IMR-90 (cell line): ENCODE measurements around the gene HRH3. TPM values are rescaled to one million over a fixed set of nuclear protein-coding genes. Genes with fewer than 3 reads are reported as not detected.

Source experiments
- ATAC-seq: fragments of 200-7000 bp; cut with Tn5 transposase; 2 replicates; pipeline ENCODE4 v1.9.1; 2020; ENCODE audit warnings: low read depth, mild to moderate bottlenecking, moderate library complexity
- BruUV-seq: library from RNA; stranded (reverse); fragments of 400-500 nt; replicated peaks from 2 replicates; lab custom pipeline; 2021; lab: Mats Ljungman, UMichigan
- CTCF ChIA-PET: fragments of 300-600 bp; formaldehyde crosslinking; extraction: SDS; loops from one replicate; lab custom pipeline; 2021; ENCODE audit warnings: antibody characterized with exemption; lab: Yijun Ruan, JAX
- POLR2A ChIA-PET: fragments of 300-600 bp; sonication (Branson Sonifier 250); formaldehyde crosslinking; loops from one replicate; lab custom pipeline; 2022; ENCODE audit warnings: antibody characterized with exemption; ENCODE audit not compliant: unreplicated experiment; lab: Charles Lee
- DNase-seq: peaks from one replicate; pipeline ENCODE4 v3.0.0; 2013
- H2AFZ ChIP-seq: replicated peaks from 2 replicates; pipeline ENCODE3; 2013; ENCODE audit warnings: low read length, mild to moderate bottlenecking; ENCODE audit not compliant: poor library complexity
- H2AK5ac ChIP-seq: 2 replicates; pipeline ENCODE4 v1.6.1; 2013; ENCODE audit warnings: low read depth, low read length, inconsistent platforms
- H2AK9ac ChIP-seq: replicated peaks from 2 replicates; pipeline ENCODE3; 2013; ENCODE audit warnings: mild to moderate bottlenecking, low read depth, low read length, moderate library complexity; ENCODE audit not compliant: poor library complexity
- H2BK120ac ChIP-seq: 2 replicates; pipeline ENCODE4 v1.6.1; 2013; ENCODE audit warnings: low read depth, low read length, inconsistent platforms
- H2BK15ac ChIP-seq: 3 replicates; pipeline ENCODE4 v1.6.1; 2013; ENCODE audit warnings: low read depth, low read length, inconsistent platforms
- H2BK20ac ChIP-seq: 2 replicates; pipeline ENCODE4 v1.6.1; 2013; ENCODE audit warnings: low read depth, mild to moderate bottlenecking, inconsistent platforms, low read length, moderate library complexity
- H2BK5ac ChIP-seq: 2 replicates; pipeline ENCODE4 v1.6.1; 2013; ENCODE audit warnings: mild to moderate bottlenecking, low read depth, low read length, inconsistent platforms; ENCODE audit not compliant: poor library complexity, severe bottlenecking
- H3K14ac ChIP-seq: replicated peaks from 2 replicates; pipeline ENCODE4 v1.6.1; 2013; ENCODE audit warnings: low read depth, low read length, inconsistent platforms
- H3K18ac ChIP-seq: 2 replicates; pipeline ENCODE4 v1.6.1; 2013; ENCODE audit warnings: low read depth, low read length, control low read depth
- H3K23ac ChIP-seq: 2 replicates; pipeline ENCODE4 v1.6.1; 2013; ENCODE audit warnings: low read depth, low read length, inconsistent platforms
- H3K27ac ChIP-seq: 2 replicates; pipeline ENCODE4 v1.5.1; 2013; ENCODE audit warnings: mild to moderate bottlenecking, control low read depth, low read length; ENCODE audit not compliant: insufficient read depth
- H3K27me3 ChIP-seq: 2 replicates; pipeline ENCODE4 v1.6.1; 2013; ENCODE audit warnings: low read length; ENCODE audit not compliant: control insufficient read depth, insufficient read depth
- H3K36me3 ChIP-seq: 2 replicates; pipeline ENCODE4 v1.6.1; 2013; ENCODE audit warnings: low read length, mixed read lengths; ENCODE audit not compliant: control insufficient read depth, insufficient read depth
- H3K4ac ChIP-seq: 2 replicates; pipeline ENCODE4 v1.6.1; 2013; ENCODE audit warnings: low read depth, low read length, inconsistent platforms
- H3K4me1 ChIP-seq: 2 replicates; pipeline ENCODE4 v1.6.1; 2013; ENCODE audit warnings: low read length, mixed read lengths; ENCODE audit not compliant: control insufficient read depth, insufficient read depth
- H3K4me2 ChIP-seq: 2 replicates; pipeline ENCODE4 v1.6.1; 2013; ENCODE audit warnings: low read depth, mild to moderate bottlenecking, control low read depth, low read length, moderate library complexity
- H3K4me3 ChIP-seq: 2 replicates; pipeline ENCODE4 v1.5.1; 2013; ENCODE audit warnings: low read depth, mild to moderate bottlenecking, control low read depth, low read length, moderate library complexity; ENCODE audit not compliant: insufficient read depth
- H3K56ac ChIP-seq: 2 replicates; pipeline ENCODE4 v1.6.1; 2013; ENCODE audit warnings: low read length, inconsistent platforms; ENCODE audit not compliant: insufficient read depth; ENCODE audit errors: extremely low read depth
- H3K79me1 ChIP-seq, 2 experiments: 2 replicates each; pipeline ENCODE4 v1.6.1; 2013; ENCODE audit warnings: low read length in 2 of 2, inconsistent platforms in 1 of 2, low read depth in 1 of 2
- H3K9ac ChIP-seq: 2 replicates; pipeline ENCODE4 v1.6.1; 2013; ENCODE audit warnings: low read depth, low read length, control low read depth
- H3K9me1 ChIP-seq: 2 replicates; pipeline ENCODE4 v1.6.1; 2013; ENCODE audit warnings: low read length, inconsistent platforms; ENCODE audit not compliant: insufficient read depth
- H3K9me3 ChIP-seq: 2 replicates; pipeline ENCODE4 v1.6.1; 2013; ENCODE audit warnings: low read length; ENCODE audit not compliant: control insufficient read depth, insufficient read depth
- H4K20me1 ChIP-seq: 2 replicates; pipeline ENCODE4 v1.6.1; 2013; ENCODE audit warnings: low read length, inconsistent platforms; ENCODE audit not compliant: insufficient read depth
- H4K5ac ChIP-seq: 2 replicates; pipeline ENCODE4 v1.6.1; 2013; ENCODE audit warnings: mild to moderate bottlenecking, low read depth, low read length, control low read depth
- H4K8ac ChIP-seq, 2 experiments: 2 replicates each; pipeline ENCODE4 v1.6.1; 2013; ENCODE audit warnings: low read depth in 2 of 2, low read length in 2 of 2, control low read depth in 1 of 2, inconsistent platforms in 1 of 2
- H4K91ac ChIP-seq: 2 replicates; pipeline ENCODE4 v1.6.1; 2013; ENCODE audit warnings: low read depth, low read length, inconsistent platforms; ENCODE audit not compliant: insufficient read depth
- BHLHE40 ChIP-seq: fragments of 150-350 bp; IDR thresholded peaks from 2 replicates; pipeline ENCODE4 v1.6.1; 2016; ENCODE audit warnings: mild to moderate bottlenecking, low read depth, low read length
- CEBPB ChIP-seq: IDR thresholded peaks from 2 replicates; pipeline ENCODE4 v1.6.1; 2012; ENCODE audit warnings: low read depth, low read length, improper control_type of control experiment
- CHD1 ChIP-seq: IDR thresholded peaks from 2 replicates; pipeline ENCODE4 v1.6.1; 2012; ENCODE audit warnings: low read depth, low read length, improper control_type of control experiment
- CTCF ChIP-seq: conservative IDR thresholded peaks from 2 replicates; pipeline ENCODE4 v1.5.1; 2012; ENCODE audit warnings: mild to moderate bottlenecking, low read depth, low read length, improper control_type of control experiment
- ELK1 ChIP-seq: fragments of 150-350 bp; IDR thresholded peaks from 2 replicates; pipeline ENCODE4 v1.6.1; 2016; ENCODE audit warnings: low read depth, mild to moderate bottlenecking, low read length, moderate library complexity, borderline replicate concordance
- FOS ChIP-seq: fragments of 150-350 bp; IDR thresholded peaks from 2 replicates; pipeline ENCODE4 v1.6.1; 2016; ENCODE audit warnings: low read depth, low read length
- MAFK ChIP-seq: IDR thresholded peaks from 2 replicates; pipeline ENCODE4 v1.6.1; 2012; ENCODE audit warnings: low read depth, low read length, improper control_type of control experiment
- MAZ ChIP-seq: IDR thresholded peaks from 2 replicates; pipeline ENCODE4 v1.6.1; 2012; ENCODE audit warnings: low read depth, mild to moderate bottlenecking, low read length, improper control_type of control experiment, moderate library complexity, borderline replicate concordance
- MXI1 ChIP-seq: IDR thresholded peaks from 2 replicates; pipeline ENCODE4 v1.6.1; 2012; ENCODE audit warnings: low read depth, mild to moderate bottlenecking, low read length, moderate library complexity, borderline replicate concordance
- NFE2L2 ChIP-seq: fragments of 150-350 bp; IDR thresholded peaks from 2 replicates; pipeline ENCODE4 v1.6.1; 2016; ENCODE audit warnings: low read depth, mild to moderate bottlenecking, low read length
- POLR2A ChIP-seq: IDR thresholded peaks from 2 replicates; pipeline ENCODE4 v1.6.1; 2012; ENCODE audit warnings: mild to moderate bottlenecking, low read depth, low read length
- RAD21 ChIP-seq: IDR thresholded peaks from 2 replicates; pipeline ENCODE4 v1.6.1; 2012; ENCODE audit warnings: low read length, improper control_type of control experiment
- RCOR1 ChIP-seq: IDR thresholded peaks from 2 replicates; pipeline ENCODE4 v1.6.1; 2012; ENCODE audit warnings: mild to moderate bottlenecking, low read length, improper control_type of control experiment; ENCODE audit not compliant: insufficient replicate concordance
- RFX5 ChIP-seq: IDR thresholded peaks from 2 replicates; pipeline ENCODE4 v1.8.0; 2012; ENCODE audit warnings: low read depth, mild to moderate bottlenecking, low read length, moderate library complexity
- SMC3 ChIP-seq: fragments of 150-350 bp; IDR thresholded peaks from 2 replicates; pipeline ENCODE4 v1.6.1; 2016; ENCODE audit warnings: low read depth, mild to moderate bottlenecking, antibody characterized with exemption, low read length, moderate library complexity
- WGBS, 2 experiments: methylation state at CpG; one replicate each; pipeline versions ENCODE4 v1.1.5 to v1.1.7; 2013; ENCODE audit warnings: missing lambda C conversion rate in 2 of 2; ENCODE audit not compliant: insufficient read length in 1 of 2; ENCODE audit errors: extremely low coverage in 2 of 2; 5-methylcytosine and 5-hydroxymethylcytosine counted together
- dilution Hi-C: fragments of 300-500 bp; cut with HindIII; formaldehyde crosslinking; loops from one replicate; pipeline ENCODE4 v1.14.3; 2018; ENCODE audit warnings: low sequenced_read_pairs; ENCODE audit not compliant: unreplicated experiment
- in situ Hi-C: fragments of 300-500 bp; cut with MboI; formaldehyde crosslinking; loops from 3 replicates; pipeline ENCODE4 v1.14.3; 2019; ENCODE audit warnings: low sequenced_read_pairs, inconsistent platforms, mixed read lengths
- intact Hi-C: fragments of 100-400 bp; cut with micrococcal nuclease; formaldehyde crosslinking; loops from 2 replicates; pipeline ENCODE4 v1.10.0; 2022
- polyA plus RNA-seq, 3 experiments: library from polyadenylated mRNA; depleted of rRNA; stranded (reverse); fragments of >200 nt; gene quantifications; 2 replicates each; pipeline ENCODE4 v1.2.3, GENCODE V29; 2012; ENCODE audit warnings: low replicate concordance in 1 of 3
- total RNA-seq: library from RNA; depleted of rRNA; stranded (reverse); fragments of >200 nt; gene quantifications from 2 replicates; pipeline ENCODE4 v1.2.3, GENCODE V29; 2012
- TF ChIP-seq, protein P1 (sequence below): fragments of 150-350 bp; IDR thresholded peaks from 2 replicates; pipeline ENCODE4 v1.6.1; 2017; ENCODE audit warnings: mild to moderate bottlenecking, antibody characterized with exemption, low read length, low read depth

The HRH3 gene
- total and polyA plus RNA-seq, 2 of the 4 experiments (the other 2 are of a cell fraction), result not detected

DNA sequence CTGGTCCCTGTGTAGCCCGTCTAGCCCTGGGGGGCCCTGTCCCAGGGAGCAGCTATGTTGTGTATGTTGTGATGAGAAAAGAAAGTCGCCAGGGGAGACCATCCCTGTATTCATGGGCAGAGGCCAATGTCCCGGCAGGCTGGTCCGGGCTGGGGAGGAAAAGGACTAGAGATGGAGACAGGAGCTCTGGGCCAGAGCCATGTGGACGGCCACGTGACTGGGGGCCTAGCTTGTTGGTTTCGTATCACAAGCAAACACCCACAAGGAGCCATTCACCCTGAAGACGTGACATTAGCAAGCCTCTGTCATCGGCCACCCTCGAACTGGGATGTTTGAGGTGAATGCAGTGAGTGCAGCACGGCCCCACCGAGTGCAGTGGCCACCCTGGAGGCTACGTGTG is 2.9 kb upstream of the HRH3 start:
- H3K36me3 ChIP-seq, result no peaks in the 10 kb centered on the region
- H3K27me3 ChIP-seq, result peaks cover 90% of the 10 kb centered on the region
- TF ChIP-seq RAD21, result no peak
- no peak for TF ChIP-seq CTCF
- no peak for TF ChIP-seq RCOR1
- no peak for TF ChIP-seq MAFK
- no peak for TF ChIP-seq CHD1
- TF ChIP-seq, protein P1, sequence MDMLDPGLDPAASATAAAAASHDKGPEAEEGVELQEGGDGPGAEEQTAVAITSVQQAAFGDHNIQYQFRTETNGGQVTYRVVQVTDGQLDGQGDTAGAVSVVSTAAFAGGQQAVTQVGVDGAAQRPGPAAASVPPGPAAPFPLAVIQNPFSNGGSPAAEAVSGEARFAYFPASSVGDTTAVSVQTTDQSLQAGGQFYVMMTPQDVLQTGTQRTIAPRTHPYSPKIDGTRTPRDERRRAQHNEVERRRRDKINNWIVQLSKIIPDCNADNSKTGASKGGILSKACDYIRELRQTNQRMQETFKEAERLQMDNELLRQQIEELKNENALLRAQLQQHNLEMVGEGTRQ, result no peak
- no peak for TF ChIP-seq FOS
- TF ChIP-seq BHLHE40, result no peak
- TF ChIP-seq MXI1, result no peak
- no peak for TF ChIP-seq MAZ
- no peak for TF ChIP-seq ELK1
- TF ChIP-seq CEBPB, result no peak
- no peak for TF ChIP-seq POLR2A
- TF ChIP-seq RFX5, result no peak
- TF ChIP-seq NFE2L2, result no peak
- no peak for TF ChIP-seq SMC3
- DNase-seq, result no peak
- H2AK9ac ChIP-seq, result no peak overlapping the region
- H3K4me3 ChIP-seq, result no peak overlapping the region
- no peak overlapping the region for H2AK5ac ChIP-seq
- no peak overlapping the region for H2AFZ ChIP-seq
- H2BK5ac ChIP-seq, result no peak overlapping the region
- ATAC-seq, result no peak
- H2BK20ac ChIP-seq, result no peak overlapping the region
- no peak overlapping the region for H4K5ac ChIP-seq
- no peak overlapping the region for H3K4ac ChIP-seq
- H3K9ac ChIP-seq, result no peak overlapping the region
- no peak overlapping the region for H3K18ac ChIP-seq
- no peak overlapping the region for H2BK15ac ChIP-seq
- ChIA-PET CTCF (no interaction called here), POLR2A (no interaction called here)
- no peaks in the 10 kb centered on the region for H3K4me1 ChIP-seq
- no peak overlapping the region for H2BK120ac ChIP-seq
- H4K8ac ChIP-seq, result no peak overlapping the region
- H4K20me1 ChIP-seq, result peaks cover 12% of the 10 kb centered on the region
- intact Hi-C loops (no loop called here), in situ Hi-C loops (no loop called here), dilution Hi-C loops (no loop called here)
- no peak overlapping the region for H3K4me2 ChIP-seq
- no peaks in the 10 kb centered on the region for H3K9me1 ChIP-seq
- no peaks in the 10 kb centered on the region for H3K9me3 ChIP-seq
- WGBS, 2 experiments, result 60% methylated on average over 2 of the region's 13 CpGs; no CpG with 5 or more reads in 1 of the 2 experiments
- H3K79me1 ChIP-seq, result no peaks in the 10 kb centered on the region
- H3K14ac ChIP-seq, result no peak overlapping the region
- no peak overlapping the region for H3K23ac ChIP-seq
- no peak overlapping the region for H3K56ac ChIP-seq
- no peak overlapping the region for H3K27ac ChIP-seq
- no peak overlapping the region for H4K91ac ChIP-seq
- no TSS peak for BruUV-seq
